CD4-positive, alpha-beta T cell treated with Interleukin-4 for 4 hours (primary cell): Measurements from ENCODE around the gene VPS45.
"Not testable (repeated sequence)": the region's sequence is repeated elsewhere in the genome, so short reads cannot be mapped to it uniquely, and the experiment has no call there.

Experiments used
- DNase-seq: peaks from one replicate; pipeline ENCODE4 v3.0.0-alpha.2; 2020

VPS45 gene

GRCh38 chr1:150162582-150162861 lies 94.9 kb downstream of the VPS45 start:
- DNase-seq: no peak

GRCh38 chr1:150162862-150163706 lies 95.5 kb downstream of the VPS45 start:
- DNase-seq: no peak

- no peak for DNase-seq
Observed at GRCh38 chr1:150164224-150164623, 96.6 kb downstream of the VPS45 start.

- DNase-seq: no peak
Observed at GRCh38 chr1:150164779-150165178, 97.2 kb downstream of the VPS45 start.

GRCh38 chr1:150165622-150166612 lies 98.3 kb downstream of the VPS45 start:
- DNase-seq: peak; percentile 56

GRCh38 chr1:150168960-150169601 lies 101.5 kb downstream of the VPS45 start:
- peak; percentile 52 for DNase-seq

- no peak for DNase-seq
Observed at GRCh38 chr1:150171801-150172200, 104.2 kb downstream of the VPS45 start.

- no peak for DNase-seq
Observed at GRCh38 chr1:150173141-150173585, 105.6 kb downstream of the VPS45 start.

GRCh38 chr1:150176593-150176992 lies 109.0 kb downstream of the VPS45 start:
- DNase-seq: no peak

- DNase-seq: no peak
Observed at GRCh38 chr1:150178548-150178947, 111.0 kb downstream of the VPS45 start.

GRCh38 chr1:150179867-150180266 lies 112.3 kb downstream of the VPS45 start:
- no peak for DNase-seq

GRCh38 chr1:150180474-150180873 lies 112.9 kb downstream of the VPS45 start:
- no peak for DNase-seq

GRCh38 chr1:150182247-150182646 lies 114.7 kb downstream of the VPS45 start:
- DNase-seq: no peak

- no peak for DNase-seq
Observed at GRCh38 chr1:150183061-150183460, 115.5 kb downstream of the VPS45 start.

- no peak for DNase-seq
Observed at GRCh38 chr1:150185481-150185880, 117.9 kb downstream of the VPS45 start.

- not testable (repeated sequence) for DNase-seq
Observed at GRCh38 chr1:150186438-150186788, 118.8 kb downstream of the VPS45 start.

- DNase-seq: peak; percentile 53
Observed at GRCh38 chr1:150186789-150187559, 119.4 kb downstream of the VPS45 start.

- no peak for DNase-seq
Observed at GRCh38 chr1:150187560-150187931, 120.0 kb downstream of the VPS45 start.

GRCh38 chr1:150192012-150192411 lies 124.4 kb downstream of the VPS45 start:
- DNase-seq: no peak

GRCh38 chr1:150194381-150195031 lies 126.9 kb downstream of the VPS45 start:
- no peak for DNase-seq
